DOHH2 (cell line): ENCODE data around the gene ANKS1B.

Experiments
- H3F3A ChIP-seq: fragments of 200-600 bp; sonication (generic), shearing (Covaris generic); 2 replicates; pipeline ENCODE4 v1.6.0; 2016; ENCODE audit warnings: antibody characterized with exemption, mild to moderate bottlenecking; ENCODE audit not compliant: control insufficient read depth, insufficient read depth
- H3K27ac ChIP-seq: fragments of 200-600 bp; sonication (generic); 2 replicates; pipeline ENCODE4 v1.5.1; 2014; ENCODE audit warnings: low read depth, mild to moderate bottlenecking, low read length, moderate library complexity
- H3K27me3 ChIP-seq: fragments of 200-600 bp; sonication (generic); 2 replicates; pipeline ENCODE4 v1.6.1; 2014; ENCODE audit warnings: mild to moderate bottlenecking, low read length, mixed read lengths; ENCODE audit not compliant: control insufficient read depth
- H3K36me3 ChIP-seq: fragments of 200-600 bp; sonication (generic); 2 replicates; pipeline ENCODE4 v1.6.1; 2014; ENCODE audit warnings: mild to moderate bottlenecking, low read length, moderate library complexity, mixed read lengths; ENCODE audit not compliant: control insufficient read depth
- H3K4me1 ChIP-seq: fragments of 200-600 bp; sonication (generic); 2 replicates; pipeline ENCODE4 v1.6.1; 2014; ENCODE audit warnings: mild to moderate bottlenecking, low read length, mixed read lengths; ENCODE audit not compliant: control insufficient read depth
- H3K4me2 ChIP-seq: fragments of 200-600 bp; sonication (generic); 2 replicates; pipeline ENCODE4 v1.6.0; 2014; ENCODE audit warnings: mild to moderate bottlenecking, low read length, moderate library complexity
- H3K4me3 ChIP-seq: fragments of 200-600 bp; sonication (generic); 2 replicates; pipeline ENCODE4 v1.5.1; 2014; ENCODE audit warnings: mild to moderate bottlenecking, low read length, mixed read lengths
- H3K79me2 ChIP-seq: fragments of 200-600 bp; sonication (generic); 2 replicates; pipeline ENCODE4 v1.6.1; 2014; ENCODE audit warnings: mild to moderate bottlenecking, low read length, mixed read lengths; ENCODE audit not compliant: control insufficient read depth
- H3K9me2 ChIP-seq: fragments of 200-600 bp; sonication (generic); replicated peaks from 2 replicates; pipeline ENCODE4 v1.6.1; 2014; ENCODE audit warnings: mild to moderate bottlenecking, low read length, mixed read lengths; ENCODE audit not compliant: control insufficient read depth
- H3K9me3 ChIP-seq: fragments of 200-600 bp; sonication (generic); 2 replicates; pipeline ENCODE4 v1.6.1; 2014; ENCODE audit warnings: antibody characterized with exemption, low read length, mixed read lengths; ENCODE audit not compliant: control insufficient read depth, insufficient read depth
- H4K20me1 ChIP-seq: fragments of 200-600 bp; sonication (generic); 2 replicates; pipeline ENCODE4 v1.6.0; 2014; ENCODE audit warnings: low read depth, mild to moderate bottlenecking, antibody characterized with exemption, low read length, moderate library complexity; ENCODE audit not compliant: control insufficient read depth, insufficient read depth
- CTCF ChIP-seq: fragments of 200-600 bp; sonication (generic); IDR thresholded peaks from one replicate; pipeline ENCODE4 v1.5.1; 2014; ENCODE audit warnings: antibody characterized with exemption, mild to moderate bottlenecking, low read depth, low read length; ENCODE audit not compliant: poor library complexity, severe bottlenecking
- EZH2phosphoT487 ChIP-seq: fragments of 200-600 bp; sonication (generic); IDR thresholded peaks from 2 replicates; pipeline ENCODE4 v1.6.1; 2017; ENCODE audit warnings: borderline replicate concordance, mild to moderate bottlenecking, antibody characterized with exemption, low read length, moderate library complexity, mixed read lengths

ANKS1B gene

GRCh38 chr12:99439399-99439798 is 545.3 kb downstream of the ANKS1B start:
- no peak for TF ChIP-seq CTCF
- no peak for TF ChIP-seq EZH2phosphoT487
- Histone ChIP-seq H3K9me3 (peaks cover 10% of the 10 kb centered on the region; the same call in 1 of the 2 replicates), H3K4me2 (no peak overlapping the region)

GRCh38 chr12:99436584-99436983 is 548.2 kb downstream of the ANKS1B start:
- no peaks in the 10 kb centered on the region for H4K20me1 ChIP-seq
- TF ChIP-seq CTCF (no peak), EZH2phosphoT487 (no peak)
- no peaks in the 10 kb centered on the region for H3F3A ChIP-seq
- H3K9me2 ChIP-seq, result no peaks in the 10 kb centered on the region
- no peaks in the 10 kb centered on the region for H3K4me1 ChIP-seq
- no peaks in the 10 kb centered on the region for H3K36me3 ChIP-seq
- no peaks in the 10 kb centered on the region for H3K79me2 ChIP-seq
- H3K27me3 ChIP-seq, result no peaks in the 10 kb centered on the region
- no peak overlapping the region for H3K4me3 ChIP-seq
- no peak overlapping the region for H3K4me2 ChIP-seq
- peaks cover 20% of the 10 kb centered on the region; the same call in 1 of the 2 replicates for H3K9me3 ChIP-seq
- no peak overlapping the region for H3K27ac ChIP-seq

More at GRCh38 chr12:99439399-99439798, 545.3 kb downstream of the ANKS1B start:
- Histone ChIP-seq H4K20me1 (no peaks in the 10 kb centered on the region), H3K79me2 (no peaks in the 10 kb centered on the region), H3K4me1 (no peaks in the 10 kb centered on the region), H3K27me3 (no peaks in the 10 kb centered on the region), H3K4me3 (no peak overlapping the region), H3K36me3 (no peaks in the 10 kb centered on the region), H3K9me2 (no peaks in the 10 kb centered on the region), H3F3A (no peaks in the 10 kb centered on the region), H3K27ac (no peak overlapping the region)

- Histone ChIP-seq H3K79me2 (no peaks in the 10 kb centered on the region), H3K27me3 (no peaks in the 10 kb centered on the region), H3F3A (no peaks in the 10 kb centered on the region), H3K9me3 (peaks cover 21% of the 10 kb centered on the region; the same call in 1 of the 2 replicates), H3K27ac (no peak overlapping the region), H4K20me1 (no peaks in the 10 kb centered on the region), H3K9me2 (no peaks in the 10 kb centered on the region), H3K36me3 (no peaks in the 10 kb centered on the region), H3K4me3 (no peak overlapping the region), H3K4me1 (no peaks in the 10 kb centered on the region; the same call in 1 of the 2 replicates), H3K4me2 (no peak overlapping the region)
- TF ChIP-seq EZH2phosphoT487 (no peak), CTCF (no peak)
These were observed 549.5 kb downstream of the ANKS1B start for GRCh38 chr12:99435095-99435791.
